Lung (tissue), 12 donors: ENCODE results near the gene GPR62. TPM values are rescaled to one million over a fixed set of nuclear protein-coding genes. Genes with fewer than 3 reads are reported as not detected.

Experiments used
- ATAC-seq: fragments of 200-7000 bp; cut with Tn5 transposase; one replicate; pipeline ENCODE4 v1.9.1; 2020; ENCODE audit warnings: moderate number of reproducible peaks; ENCODE audit not compliant: insufficient read depth, low FRiP score
- DNase-seq, 3 donors: peaks; one replicate each; pipeline ENCODE4 v3.0.0-alpha.2; 2013 to 2017
- H3K27ac ChIP-seq, 2 donors: one replicate each; pipeline ENCODE4 v1.5.1; 2013; ENCODE audit warnings: mild to moderate bottlenecking in 2 of 2, moderate library complexity in 2 of 2, control low read depth in 1 of 2, inconsistent platforms in 1 of 2, low read depth in 1 of 2, low read length in 1 of 2
- H3K27me3 ChIP-seq, 3 donors: one replicate each; pipeline ENCODE4 v1.5.1; 2013; ENCODE audit warnings: low read length in 2 of 3; ENCODE audit not compliant: control insufficient read depth in 3 of 3, insufficient read depth in 3 of 3
- H3K36me3 ChIP-seq, 4 donors: one replicate each; pipeline ENCODE4 v1.5.1; 2013; ENCODE audit warnings: low read length in 4 of 4, mild to moderate bottlenecking in 1 of 4, moderate library complexity in 1 of 4; ENCODE audit not compliant: control insufficient read depth in 4 of 4, insufficient read depth in 4 of 4
- H3K4me1 ChIP-seq, 5 donors: one replicate each; pipeline ENCODE4 v1.5.1; 2013; ENCODE audit warnings: low read length in 5 of 5, mild to moderate bottlenecking in 2 of 5, moderate library complexity in 1 of 5; ENCODE audit not compliant: control insufficient read depth in 5 of 5, insufficient read depth in 5 of 5
- H3K4me3 ChIP-seq: one replicate; pipeline ENCODE4 v1.5.1; 2013; ENCODE audit warnings: mild to moderate bottlenecking, control low read depth, moderate library complexity
- H3K9ac ChIP-seq, 2 donors: one replicate each; pipeline ENCODE4 v1.5.1; 2013; ENCODE audit warnings: low read length in 2 of 2, control low read depth in 1 of 2; ENCODE audit not compliant: insufficient read depth in 1 of 2
- H3K9me3 ChIP-seq, 4 donors: one replicate each; pipeline ENCODE4 v1.5.1; 2013; ENCODE audit warnings: low read length in 3 of 4, mild to moderate bottlenecking in 1 of 4, moderate library complexity in 1 of 4; ENCODE audit not compliant: control insufficient read depth in 4 of 4, insufficient read depth in 3 of 4
- CTCF ChIP-seq: IDR thresholded peaks from 2 replicates; pipeline ENCODE4 v1.5.1; 2012; ENCODE audit warnings: mild to moderate bottlenecking; ENCODE audit errors: control extremely low read depth, extremely low read depth
- WGBS, 2 donors: extraction: QIAGEN DNeasy Blood & Tissue Kit; methylation state at CpG; one replicate each; pipeline ENCODE4 v1.1.7; 2013; 5-methylcytosine and 5-hydroxymethylcytosine counted together
- polyA plus RNA-seq, 2 donors: library from polyadenylated mRNA; stranded (reverse); fragments of 200-250 nt; gene quantifications; one replicate each; pipeline ENCODE4 v1.2.1, GENCODE V29; 2013
- total RNA-seq, 2 donors: library from RNA; depleted of rRNA in 1 of 2; stranded (reverse); fragments of >200 nt in 1 of 2; gene quantifications; one replicate each; pipeline ENCODE4 v1.2.1, GENCODE V29; 2014 to 2021
- donor health status: control.
- donor health status: control.
- donor health status: Bipolar disorder and iron deficiency.
- donor health status: healthy.
- donor health status: DM: yes; HTN: yes; CAD: no.

Gene GPR62
- total and polyA plus RNA-seq, 4 donors: 0.05 to 0.15 TPM; not detected in 2

- no peaks in the 10 kb centered on the region for H3K9me3 ChIP-seq
- H3K36me3 ChIP-seq: peaks cover 17 to 62% (median 32%) of the 10 kb centered on the region in 4 donors
- ATAC-seq (no peak), DNase-seq (no peak)
- WGBS, 2 donors: 96 to 98% methylated on average over 11 of the region's 11 CpGs
- no peak overlapping the region for H3K9ac ChIP-seq
- H3K27me3 ChIP-seq: no peaks in the 10 kb centered on the region
- TF ChIP-seq CTCF: no peak
- no peaks in the 10 kb centered on the region for H3K4me1 ChIP-seq
- no peak overlapping the region for H3K27ac ChIP-seq
- no peak overlapping the region for H3K4me3 ChIP-seq
These were observed 20.9 kb upstream of the GPR62 start for GRCh38 chr3:51934139-51934850.

GRCh38 chr3:51934991-51935885 lies 19.9 kb upstream of the GPR62 start:
- no peak for TF ChIP-seq CTCF
- ATAC-seq: no peak
- no peak overlapping the region for H3K27ac ChIP-seq
- H3K27me3 ChIP-seq: no peaks in the 10 kb centered on the region
- H3K9me3 ChIP-seq: no peaks in the 10 kb centered on the region
- H3K9ac ChIP-seq: no peak overlapping the region
- H3K4me1 ChIP-seq: no peaks in the 10 kb centered on the region
- no peak overlapping the region for H3K4me3 ChIP-seq
- peaks cover 17 to 62% (median 32%) of the 10 kb centered on the region in 4 donors for H3K36me3 ChIP-seq
- no peak for DNase-seq
- WGBS, 2 donors: 93 to 94% methylated on average over 28 of the region's 28 CpGs

- Histone ChIP-seq H3K4me1 (peaks cover 3 to 9% (median 5%) of the 10 kb centered on the region in 5 donors), H3K9me3 (no peaks in the 10 kb centered on the region), H3K27me3 (no peaks in the 10 kb centered on the region), H3K36me3 (peaks cover 17 to 58% (median 32%) of the 10 kb centered on the region in 4 donors), H3K27ac (no peak overlapping the region), H3K9ac (no peak overlapping the region), H3K4me3 (no peak overlapping the region)
- no peak for ATAC-seq
- DNase-seq: no peak
- TF ChIP-seq CTCF: no peak
- 98% methylated on average over 25 of the region's 25 CpGs for WGBS, 2 donors
These were observed 19.1 kb upstream of the GPR62 start for GRCh38 chr3:51935886-51936755.
